ENCODE results near the gene TPRX1. TPM values are rescaled to one million over a fixed set of nuclear protein-coding genes. Genes with fewer than 3 reads are reported as not detected.
"Not testable (repeated sequence)": the region's sequence is repeated elsewhere in the genome, so short reads cannot be mapped to it uniquely, and the experiment has no call there.

The TPRX1 gene
- total RNA-seq, 1 experiment from 2014 or later, result not detected

GRCh38 chr19:47805313-47805712, 962 bp upstream of the TPRX1 start:
- no peak overlapping the region for H3K4me2 ChIP-seq
- CTCF ChIA-PET, result no interaction called here
- H3K9me2 ChIP-seq (ENCODE audit: insufficient read depth), result no peaks in the 10 kb centered on the region

GRCh38 chr19:47803671-47804070, 680 bp downstream of the TPRX1 start:
- H3K36me3 ChIP-seq (ENCODE audit: low read depth); intact Hi-C loops (cut with micrococcal nuclease; ENCODE audit: unreplicated experiment); POLR2A ChIA-PET (ENCODE audit: unreplicated experiment); H3K4me2 ChIP-seq; DNase-seq; BruUV-seq (replicated peaks); H3K9me3 ChIP-seq (ENCODE audit: insufficient read depth, low read depth); H3K9me2 ChIP-seq (ENCODE audit: insufficient read depth); H3F3A ChIP-seq (ENCODE audit: insufficient read depth, low read depth); H4K20me1 ChIP-seq (ENCODE audit: insufficient read depth); H3K27me3 ChIP-seq (ENCODE audit: insufficient read depth, low read depth); H3K4me3 ChIP-seq; H3K27ac ChIP-seq; H3K79me2 ChIP-seq (ENCODE audit: low read depth); CTCF ChIA-PET; H2AFZ ChIP-seq; H3K4me1 ChIP-seq (replicated peaks; ENCODE audit: insufficient read depth): not testable (repeated sequence)

More at GRCh38 chr19:47805313-47805712, 962 bp upstream of the TPRX1 start:
- Histone ChIP-seq H3K4me3 (no peak overlapping the region), H3F3A (ENCODE audit: insufficient read depth, low read depth) (peaks cover 10% of the 10 kb centered on the region), H3K4me1 (replicated peaks; ENCODE audit: insufficient read depth) (no peaks in the 10 kb centered on the region), H3K79me2 (ENCODE audit: low read depth) (no peaks in the 10 kb centered on the region), H3K9me3 (ENCODE audit: insufficient read depth, low read depth) (no peaks in the 10 kb centered on the region), H2AFZ (no peak overlapping the region), H4K20me1 (ENCODE audit: insufficient read depth) (no peaks in the 10 kb centered on the region), H3K27me3 (ENCODE audit: insufficient read depth, low read depth) (no peaks in the 10 kb centered on the region), H3K27ac (no peak overlapping the region), H3K36me3 (ENCODE audit: low read depth) (no peaks in the 10 kb centered on the region)
- BruUV-seq (replicated peaks), result no TSS peak
- intact Hi-C loops (cut with micrococcal nuclease; ENCODE audit: unreplicated experiment), result no loop called here
- no peak for DNase-seq
- TF ChIP-seq EZH2 (IDR thresholded peaks at IDR 0.05; ENCODE audit: low read depth) (no peak), CTCF (conservative IDR thresholded peaks at IDR 0.05) (no peak)
- POLR2A ChIA-PET (ENCODE audit: unreplicated experiment), result no interaction called here

- H3F3A ChIP-seq (ENCODE audit: insufficient read depth, low read depth); POLR2A ChIA-PET (ENCODE audit: unreplicated experiment); H3K36me3 ChIP-seq (ENCODE audit: low read depth); H3K27me3 ChIP-seq (ENCODE audit: insufficient read depth, low read depth); intact Hi-C loops (cut with micrococcal nuclease; ENCODE audit: unreplicated experiment); H2AFZ ChIP-seq; H4K20me1 ChIP-seq (ENCODE audit: insufficient read depth); H3K79me2 ChIP-seq (ENCODE audit: low read depth); H3K4me2 ChIP-seq; H3K4me3 ChIP-seq; CTCF ChIA-PET; DNase-seq; BruUV-seq (replicated peaks); H3K27ac ChIP-seq; H3K9me2 ChIP-seq (ENCODE audit: insufficient read depth); H3K9me3 ChIP-seq (ENCODE audit: insufficient read depth, low read depth); H3K4me1 ChIP-seq (replicated peaks; ENCODE audit: insufficient read depth): not testable (repeated sequence)
Observed at GRCh38 chr19:47803148-47803547, 1.2 kb downstream of the TPRX1 start.

- Histone ChIP-seq H3K79me2 (ENCODE audit: low read depth) (no peaks in the 10 kb centered on the region), H3K9me3 (ENCODE audit: insufficient read depth, low read depth) (no peaks in the 10 kb centered on the region), H3K4me2 (no peak overlapping the region), H3K4me3 (no peak overlapping the region), H3K36me3 (ENCODE audit: low read depth) (no peaks in the 10 kb centered on the region), H4K20me1 (ENCODE audit: insufficient read depth) (no peaks in the 10 kb centered on the region), H2AFZ (no peak overlapping the region), H3K4me1 (replicated peaks; ENCODE audit: insufficient read depth) (no peaks in the 10 kb centered on the region), H3F3A (ENCODE audit: insufficient read depth, low read depth) (no peaks in the 10 kb centered on the region), H3K27ac (no peak overlapping the region), H3K27me3 (ENCODE audit: insufficient read depth, low read depth) (0 out of 2 replicates have a peak, but pooled peaks cover 7% of the 10 kb centered on the region), H3K9me2 (ENCODE audit: insufficient read depth) (no peaks in the 10 kb centered on the region)
- no TSS peak for BruUV-seq (replicated peaks)
- POLR2A ChIA-PET (ENCODE audit: unreplicated experiment), result no interaction called here
- no peak for DNase-seq
- CTCF ChIA-PET, result interaction anchor here (0.6 kb wide), 1 partner anchor 50 kb away, joined by 3 read pairs; no protein-coding TSS in a partner anchor
- intact Hi-C loops (cut with micrococcal nuclease; ENCODE audit: unreplicated experiment), result no loop called here
- no peak for TF ChIP-seq EZH2 (IDR thresholded peaks at IDR 0.05; ENCODE audit: low read depth)
- TF ChIP-seq CTCF (conservative IDR thresholded peaks at IDR 0.05), result no peak
Observed at GRCh38 chr19:47802521-47803043, 1.8 kb downstream of the TPRX1 start.
